ENCODE results near the gene SMS. TPM values are rescaled to one million over a fixed set of nuclear protein-coding genes. Genes with fewer than 3 reads are reported as not detected.
A peak's percentile ranks its signal among the peaks of the same experiment; 100 is the strongest.

SMS gene
- total RNA-seq, 2 donors from 2014 or later, result 40.3 to 41.3 TPM

GRCh38 chrX:21912989-21913388 is 27.5 kb upstream of the SMS start:
- no peaks in the 10 kb centered on the region for H3K4me1 ChIP-seq
- DNase-seq (ENCODE audit: low spot score), result no peak
- no peaks in the 10 kb centered on the region for H3K36me3 ChIP-seq
- no peak overlapping the region for H3K4me3 ChIP-seq
- H3K9me3 ChIP-seq, result no peaks in the 10 kb centered on the region
- no peaks in the 10 kb centered on the region for H3K27me3 ChIP-seq
- TF ChIP-seq, protein P1, sequence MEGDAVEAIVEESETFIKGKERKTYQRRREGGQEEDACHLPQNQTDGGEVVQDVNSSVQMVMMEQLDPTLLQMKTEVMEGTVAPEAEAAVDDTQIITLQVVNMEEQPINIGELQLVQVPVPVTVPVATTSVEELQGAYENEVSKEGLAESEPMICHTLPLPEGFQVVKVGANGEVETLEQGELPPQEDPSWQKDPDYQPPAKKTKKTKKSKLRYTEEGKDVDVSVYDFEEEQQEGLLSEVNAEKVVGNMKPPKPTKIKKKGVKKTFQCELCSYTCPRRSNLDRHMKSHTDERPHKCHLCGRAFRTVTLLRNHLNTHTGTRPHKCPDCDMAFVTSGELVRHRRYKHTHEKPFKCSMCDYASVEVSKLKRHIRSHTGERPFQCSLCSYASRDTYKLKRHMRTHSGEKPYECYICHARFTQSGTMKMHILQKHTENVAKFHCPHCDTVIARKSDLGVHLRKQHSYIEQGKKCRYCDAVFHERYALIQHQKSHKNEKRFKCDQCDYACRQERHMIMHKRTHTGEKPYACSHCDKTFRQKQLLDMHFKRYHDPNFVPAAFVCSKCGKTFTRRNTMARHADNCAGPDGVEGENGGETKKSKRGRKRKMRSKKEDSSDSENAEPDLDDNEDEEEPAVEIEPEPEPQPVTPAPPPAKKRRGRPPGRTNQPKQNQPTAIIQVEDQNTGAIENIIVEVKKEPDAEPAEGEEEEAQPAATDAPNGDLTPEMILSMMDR (IDR thresholded peaks at IDR 0.05), result no peak
- H3K27ac ChIP-seq, result no peak overlapping the region

GRCh38 chrX:21926116-21926515 is 14.4 kb upstream of the SMS start:
- no peak for DNase-seq (ENCODE audit: low spot score)
- Histone ChIP-seq H3K27me3 (no peaks in the 10 kb centered on the region), H3K4me1 (no peaks in the 10 kb centered on the region), H3K27ac (peak overlapping the region; percentile 19 to 28), H3K9me3 (no peaks in the 10 kb centered on the region), H3K4me3 (no peak overlapping the region), H3K36me3 (no peaks in the 10 kb centered on the region)
- TF ChIP-seq, protein P1 (IDR thresholded peaks at IDR 0.05), result no peak

DNA sequence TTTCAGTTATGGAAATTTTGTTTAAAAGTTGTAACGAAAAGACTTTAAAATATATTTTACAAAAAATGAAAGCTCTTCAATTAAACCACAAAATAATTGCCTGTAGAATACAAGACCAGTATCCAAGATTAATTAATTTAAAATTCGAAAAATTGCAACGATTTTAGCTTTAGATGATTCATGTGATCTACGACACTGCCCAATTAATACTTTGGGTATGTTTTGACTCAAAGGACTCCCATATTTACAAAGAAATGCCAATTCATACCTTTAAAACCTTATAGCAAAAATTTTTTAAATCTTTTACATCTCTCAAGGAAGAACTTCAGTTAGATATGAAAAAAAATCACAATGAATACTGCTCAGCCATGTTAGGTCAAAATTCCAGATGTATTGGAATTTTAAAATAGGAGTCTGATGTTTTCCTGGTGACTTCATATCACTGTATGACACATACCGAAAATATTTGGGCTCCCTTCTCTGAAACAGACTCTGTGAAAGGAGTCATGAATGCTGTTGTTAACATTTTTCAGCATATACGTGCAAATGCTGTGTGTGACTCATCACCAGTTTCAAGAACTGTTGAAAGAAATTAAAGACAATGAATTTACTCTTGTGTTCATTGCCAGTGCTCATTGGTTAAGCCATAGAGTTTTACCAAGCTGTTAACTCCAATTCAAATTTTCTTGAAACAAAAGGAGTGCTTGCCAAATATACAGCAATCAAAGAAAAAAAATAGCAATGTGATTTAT is 13.8 kb upstream of the SMS start:
- H3K27ac ChIP-seq, result peak overlapping the region; percentile 28 to 37
- no peaks in the 10 kb centered on the region for H3K36me3 ChIP-seq
- H3K4me1 ChIP-seq, result no peaks in the 10 kb centered on the region
- no peak for DNase-seq (ENCODE audit: low spot score)
- TF ChIP-seq, protein P1 (IDR thresholded peaks at IDR 0.05), result no peak
- no peak overlapping the region for H3K4me3 ChIP-seq
- H3K27me3 ChIP-seq, result no peaks in the 10 kb centered on the region
- no peaks in the 10 kb centered on the region for H3K9me3 ChIP-seq

- Histone ChIP-seq H3K27me3 (no peaks in the 10 kb centered on the region), H3K9me3 (no peaks in the 10 kb centered on the region), H3K27ac (no peak overlapping the region), H3K4me3 (no peak overlapping the region), H3K4me1 (no peaks in the 10 kb centered on the region), H3K36me3 (no peaks in the 10 kb centered on the region)
- no peak for DNase-seq (ENCODE audit: low spot score)
- TF ChIP-seq, protein P1 (IDR thresholded peaks at IDR 0.05), result no peak
These were observed 11.3 kb upstream of the SMS start for GRCh38 chrX:21929209-21929608.

GRCh38 chrX:21930986-21931385 is 9.5 kb upstream of the SMS start:
- DNase-seq (ENCODE audit: low spot score), result no peak
- Histone ChIP-seq H3K27ac (no peak overlapping the region), H3K9me3 (no peaks in the 10 kb centered on the region), H3K27me3 (no peaks in the 10 kb centered on the region), H3K4me3 (no peak overlapping the region), H3K36me3 (no peaks in the 10 kb centered on the region), H3K4me1 (no peaks in the 10 kb centered on the region)
- TF ChIP-seq, protein P1 (IDR thresholded peaks at IDR 0.05), result no peak
